Pons (tissue), 1 donor: Measurements from ENCODE around the gene OSBPL2.

Experiments used
- DNase-seq: peaks from one replicate; pipeline ENCODE4 v3.0.0-alpha.2; 2016; ENCODE audit warnings: low spot score

OSBPL2 gene

DNA sequence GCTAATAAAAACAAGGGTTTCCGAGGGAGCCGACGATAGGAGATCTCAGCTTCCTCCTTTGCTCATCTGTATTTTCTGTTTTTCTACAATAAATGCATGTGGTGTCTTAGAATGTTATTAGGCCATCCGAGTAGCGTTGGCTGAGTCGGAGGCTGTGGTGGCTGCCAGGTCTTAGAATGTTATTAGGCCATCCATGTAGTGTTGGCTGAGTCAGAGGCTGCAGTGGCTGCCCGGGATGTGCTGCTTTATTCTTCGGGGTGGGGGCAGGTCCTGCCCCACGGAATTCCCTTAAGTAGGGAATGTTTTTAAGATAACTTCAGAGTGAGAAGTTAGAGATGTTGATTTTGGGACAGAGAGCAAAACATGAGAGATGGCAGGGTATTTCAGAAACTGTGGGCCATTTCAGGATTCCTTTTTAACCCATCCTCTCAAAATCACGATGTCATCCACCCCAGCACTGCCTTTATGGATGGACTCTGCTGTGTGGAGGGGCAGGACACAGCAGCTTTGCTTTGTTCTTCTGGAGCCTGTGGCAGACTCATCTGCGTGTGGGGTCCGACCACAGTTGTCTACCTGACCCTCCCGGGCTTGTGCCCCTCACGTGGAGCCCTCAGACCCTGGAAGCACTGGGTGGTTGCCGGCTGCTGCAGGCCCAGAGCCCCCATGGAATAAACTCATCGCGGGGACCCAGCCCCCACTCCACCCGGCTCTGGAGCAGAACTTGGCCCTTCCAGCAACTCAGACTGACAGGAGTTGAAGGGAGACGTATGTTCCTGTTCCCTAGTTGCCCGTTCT lies 20.4 kb downstream of the OSBPL2 start:
- DNase-seq = no peak

DNA sequence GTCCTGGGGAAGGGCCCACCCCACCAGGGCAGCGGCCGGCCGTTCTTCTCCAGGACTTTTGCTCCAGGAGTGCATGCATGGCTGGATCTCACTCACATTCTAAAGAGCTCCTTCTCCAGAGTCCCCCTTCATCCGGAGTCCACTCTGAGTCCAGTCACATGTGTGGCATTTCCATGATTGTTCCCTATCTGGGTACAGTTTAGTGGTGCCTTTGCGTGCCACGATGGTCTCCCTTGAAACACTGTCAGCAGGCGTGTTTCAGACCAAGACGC lies 20.9 kb downstream of the OSBPL2 start:
- no peak for DNase-seq

- DNase-seq = no peak
These were observed 23.7 kb downstream of the OSBPL2 start for GRCh38 chr20:62262064-62262463.

DNA sequence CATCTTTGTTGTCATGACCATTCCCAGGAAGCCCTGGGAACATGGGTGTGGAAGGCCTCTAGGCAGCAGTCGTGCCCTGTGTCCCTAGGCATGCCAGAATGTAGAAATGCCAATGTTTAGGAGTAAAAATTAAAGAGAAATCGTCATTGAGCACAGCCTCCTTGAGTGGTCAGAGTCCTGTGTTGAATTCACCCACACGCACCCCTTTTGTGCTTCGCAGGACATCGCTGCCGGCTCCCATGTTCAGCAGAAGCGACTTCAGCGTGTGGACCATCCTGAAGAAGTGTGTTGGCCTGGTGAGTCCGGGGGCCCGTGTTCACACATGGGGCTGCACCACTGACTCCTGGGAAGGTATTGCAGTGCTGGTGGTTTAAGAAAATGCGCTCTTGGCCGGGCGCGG lies 25.1 kb downstream of the OSBPL2 start:
- DNase-seq = no peak

DNA sequence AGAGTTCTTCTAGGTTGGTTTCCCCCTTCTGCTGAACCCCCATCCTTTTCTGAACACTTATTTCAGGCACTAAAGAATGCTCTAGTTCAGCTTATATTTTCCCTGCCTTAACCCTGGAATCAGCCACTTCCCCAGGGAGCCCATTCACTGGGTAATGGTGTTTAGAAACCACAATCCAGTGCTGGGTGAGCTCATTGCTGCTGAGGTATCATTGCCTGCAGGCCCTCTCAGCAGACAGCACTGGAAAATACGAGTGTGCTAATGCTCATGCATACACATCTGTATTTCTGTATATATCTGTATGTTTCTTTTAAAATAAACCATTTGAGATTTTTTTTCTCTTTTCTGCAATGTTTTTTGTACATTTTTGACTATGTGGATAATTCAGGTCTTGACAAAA lies 27.0 kb downstream of the OSBPL2 start:
- no peak for DNase-seq

DNA sequence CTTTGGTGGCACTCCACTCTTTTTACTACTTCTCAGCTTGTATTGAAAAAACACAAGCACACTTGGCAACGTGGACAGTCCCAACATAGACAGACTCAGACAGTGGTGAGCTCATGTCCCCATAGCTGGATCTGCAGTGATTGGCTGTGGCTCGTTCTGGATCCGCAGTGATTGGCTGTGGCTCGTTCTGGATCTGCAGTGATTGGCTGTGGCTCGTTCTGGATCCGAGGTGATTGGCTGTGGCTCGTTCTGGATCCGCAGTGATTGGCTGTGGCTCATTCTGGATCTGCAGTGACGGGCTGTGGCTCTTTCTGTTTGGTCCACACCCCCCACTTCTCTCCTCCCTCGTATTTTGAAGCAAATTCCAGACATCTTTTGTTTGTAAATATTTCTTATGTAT lies 28.0 kb downstream of the OSBPL2 start:
- no peak for DNase-seq

GRCh38 chr20:62266851-62267250 lies 28.5 kb downstream of the OSBPL2 start:
- no peak for DNase-seq

DNA sequence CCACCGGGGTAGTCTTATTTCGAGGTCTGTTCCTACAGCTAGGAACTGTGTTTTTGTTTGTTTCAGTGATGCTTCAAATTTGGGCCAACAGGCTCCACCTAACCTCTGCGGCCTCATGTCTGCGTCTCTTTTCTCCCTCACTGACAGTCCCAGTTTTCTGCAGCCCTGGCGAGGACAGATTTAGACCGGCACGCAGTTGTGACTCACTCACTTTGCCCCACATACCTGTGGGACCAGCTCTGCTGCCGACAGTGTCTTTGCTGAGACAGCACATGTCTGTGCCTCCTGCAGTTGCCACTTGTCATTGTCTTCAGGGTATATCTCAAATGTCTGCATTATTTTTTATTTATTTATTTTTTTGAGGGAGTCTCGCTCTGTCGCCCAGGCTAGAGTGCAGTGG lies 29.2 kb downstream of the OSBPL2 start:
- DNase-seq = no peak

GRCh38 chr20:62268228-62268900 lies 30.0 kb downstream of the OSBPL2 start:
- no peak for DNase-seq

DNA sequence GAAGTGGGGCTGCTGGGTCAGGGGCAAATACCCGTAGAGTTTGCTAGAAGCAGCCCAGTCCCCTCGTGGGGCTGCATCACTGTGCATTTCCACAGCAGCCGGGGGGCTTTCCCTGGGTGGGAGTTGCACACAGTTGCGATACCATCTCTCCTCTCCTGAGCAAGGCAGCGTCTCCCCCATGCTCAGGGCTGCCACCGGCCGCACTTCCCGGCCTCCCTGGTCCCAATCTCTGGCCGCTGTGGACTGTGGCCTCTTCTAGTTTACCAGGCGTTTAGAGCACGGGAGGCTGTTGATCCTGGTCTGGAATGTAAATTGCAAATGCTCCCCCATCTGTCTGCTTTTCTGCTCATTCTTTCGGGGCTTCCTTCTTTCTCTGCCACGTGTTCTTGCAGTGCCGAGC lies 31.1 kb downstream of the OSBPL2 start:
- DNase-seq = no peak

GRCh38 chr20:62269871-62270270 lies 31.6 kb downstream of the OSBPL2 start:
- no peak for DNase-seq

DNA sequence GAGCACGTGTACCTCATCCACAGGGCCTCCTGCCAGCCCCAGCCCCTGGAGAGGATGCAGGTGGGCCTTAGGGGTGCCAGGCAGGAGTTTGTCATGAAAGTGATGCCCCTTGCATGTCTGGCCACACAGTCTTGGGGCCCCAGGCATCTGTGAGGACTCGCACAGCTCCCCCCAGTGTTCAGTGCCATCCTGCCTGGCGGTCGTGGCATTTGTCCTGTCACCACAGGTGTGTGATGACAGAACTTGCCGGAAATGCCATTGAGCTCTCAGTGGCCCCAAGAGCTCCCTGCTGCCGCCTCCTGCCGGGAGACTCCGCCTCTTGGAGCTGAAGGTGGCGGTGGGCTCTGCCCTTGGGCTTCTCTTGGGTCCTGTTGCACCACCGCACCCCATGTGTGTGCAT lies 33.9 kb downstream of the OSBPL2 start:
- DNase-seq = no peak

- no peak for DNase-seq
These were observed 35.1 kb downstream of the OSBPL2 start for GRCh38 chr20:62273416-62273815.

DNA sequence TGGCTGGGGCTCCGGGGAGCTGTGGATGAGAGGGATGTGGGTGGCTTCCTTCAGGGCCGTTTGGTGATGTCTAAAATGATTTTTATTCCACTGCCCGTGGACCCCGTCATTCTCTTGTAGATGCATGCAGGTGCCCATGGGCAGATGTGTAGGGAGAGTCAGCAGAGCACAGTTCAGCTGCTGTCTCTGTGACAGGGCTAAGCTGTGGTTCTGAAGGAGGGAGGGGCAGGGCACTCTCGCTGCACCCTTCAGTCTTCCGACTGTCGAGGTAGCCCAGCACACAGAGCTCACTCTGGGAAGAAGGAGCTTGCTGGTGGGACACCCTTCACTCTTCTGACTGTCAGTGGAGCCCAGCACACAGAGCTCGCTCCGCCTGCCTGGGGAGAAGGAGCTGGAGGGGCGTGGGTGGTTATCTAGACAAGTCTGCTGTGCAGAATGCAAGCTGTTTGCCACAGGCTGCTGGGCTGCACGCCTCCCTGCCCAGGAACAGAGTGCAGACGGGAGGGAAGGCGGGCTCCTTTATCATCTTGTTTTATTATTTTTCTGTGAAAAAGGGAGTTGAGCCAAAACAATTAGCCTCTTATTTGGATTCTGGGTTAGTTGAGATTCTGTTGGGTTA lies 36.1 kb downstream of the OSBPL2 start:
- DNase-seq = no peak

- DNase-seq = no peak
These were observed 36.9 kb downstream of the OSBPL2 start for GRCh38 chr20:62275219-62275618.

DNA sequence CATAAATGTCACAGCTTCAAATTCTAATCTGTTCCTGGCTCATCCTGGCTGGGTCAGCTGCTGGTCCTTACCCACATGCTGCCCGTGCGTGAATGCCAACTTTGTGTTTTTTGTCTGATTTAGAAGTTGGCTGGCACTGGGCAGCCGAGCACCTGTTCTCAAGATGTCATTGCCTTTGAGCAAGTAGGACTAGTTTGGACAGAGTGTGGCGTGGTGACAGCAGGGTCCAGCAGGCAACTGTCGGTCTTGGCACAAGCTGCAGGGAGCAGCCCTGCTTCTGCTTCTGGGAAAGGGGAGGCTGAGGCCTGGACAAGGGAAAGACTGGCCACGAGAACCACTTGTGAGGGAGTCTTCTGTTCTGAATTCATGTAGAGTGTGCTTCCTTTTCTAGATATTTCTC lies 38.1 kb downstream of the OSBPL2 start:
- DNase-seq = peak; percentile 46

DNA sequence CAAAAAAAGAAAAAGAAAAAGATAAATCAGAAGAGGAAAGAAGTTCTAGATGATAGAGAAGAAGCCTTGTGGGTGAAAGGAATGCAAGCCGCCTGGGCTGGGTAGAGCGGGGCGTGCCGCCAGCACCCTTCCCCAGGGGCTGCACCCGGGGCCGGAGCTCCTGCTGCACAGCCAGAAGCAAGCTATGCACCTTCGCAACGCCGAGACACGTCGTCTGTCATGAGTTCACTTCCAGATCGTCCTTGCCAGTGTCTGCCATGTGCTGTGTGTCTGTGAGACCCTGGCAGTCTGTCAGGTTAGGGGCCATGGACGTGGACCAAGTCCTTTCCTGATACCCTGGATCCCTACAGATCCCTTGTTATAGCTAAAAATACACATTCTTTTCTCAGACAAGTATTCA lies 38.9 kb downstream of the OSBPL2 start:
- no peak for DNase-seq

- DNase-seq = no peak
These were observed 42.0 kb downstream of the OSBPL2 start for GRCh38 chr20:62280303-62280702.

DNA sequence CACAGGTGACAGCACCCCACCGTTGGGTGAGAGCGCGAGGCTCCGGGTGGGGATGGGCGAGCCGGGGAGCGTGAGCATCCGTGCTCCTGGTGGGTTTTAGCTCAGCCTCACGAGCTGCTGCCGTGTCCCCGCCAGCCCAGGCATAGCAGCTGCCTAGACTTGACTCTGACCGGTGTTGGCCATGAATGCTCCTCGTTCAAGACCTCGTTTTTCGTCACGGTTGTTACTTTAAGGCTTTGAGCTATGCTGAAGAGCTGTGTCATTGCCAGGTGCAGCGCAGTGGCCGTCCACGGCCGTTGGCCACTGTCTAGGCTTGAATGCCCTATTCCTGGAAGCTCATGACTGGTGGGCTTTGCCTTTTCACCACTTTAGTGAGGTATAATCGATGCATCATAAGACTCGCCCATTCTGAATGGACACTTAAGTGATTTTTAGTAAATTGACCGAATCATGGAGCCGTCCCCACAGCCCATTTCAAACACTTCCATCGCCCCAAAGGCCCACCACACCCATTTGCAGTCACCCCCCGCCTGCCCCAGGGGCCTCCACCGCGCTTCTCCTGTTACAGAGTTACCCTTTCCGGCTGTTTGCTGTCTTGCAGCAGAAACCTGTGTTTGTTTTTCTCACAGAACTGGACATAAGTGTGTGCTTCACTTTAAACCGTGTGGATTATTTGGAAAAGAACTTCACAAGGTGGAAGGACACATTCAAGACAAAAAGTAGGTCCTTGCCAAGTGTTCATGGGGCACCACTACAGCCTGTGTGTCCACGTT lies 43.0 kb downstream of the OSBPL2 start:
- DNase-seq = no peak

DNA sequence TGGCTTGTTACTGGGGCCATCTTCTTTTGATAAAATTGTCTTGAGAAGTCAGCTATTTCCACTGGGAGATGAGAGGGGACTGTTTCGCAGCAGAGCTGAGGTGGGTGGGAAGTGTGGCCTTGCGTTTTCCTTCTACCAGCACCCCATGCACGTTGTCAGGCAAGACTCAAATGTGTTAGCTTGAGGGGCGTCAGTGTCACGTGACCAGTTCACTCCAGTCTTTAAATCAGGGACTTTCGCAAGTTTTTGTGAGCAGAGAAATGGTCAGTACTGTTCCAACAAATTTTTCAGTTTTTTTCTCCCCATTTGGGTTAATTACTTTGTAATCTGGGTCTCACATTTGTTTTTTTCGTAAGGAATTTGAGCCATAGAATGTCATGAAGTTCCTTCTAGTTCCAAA lies 43.8 kb downstream of the OSBPL2 start:
- no peak for DNase-seq

DNA sequence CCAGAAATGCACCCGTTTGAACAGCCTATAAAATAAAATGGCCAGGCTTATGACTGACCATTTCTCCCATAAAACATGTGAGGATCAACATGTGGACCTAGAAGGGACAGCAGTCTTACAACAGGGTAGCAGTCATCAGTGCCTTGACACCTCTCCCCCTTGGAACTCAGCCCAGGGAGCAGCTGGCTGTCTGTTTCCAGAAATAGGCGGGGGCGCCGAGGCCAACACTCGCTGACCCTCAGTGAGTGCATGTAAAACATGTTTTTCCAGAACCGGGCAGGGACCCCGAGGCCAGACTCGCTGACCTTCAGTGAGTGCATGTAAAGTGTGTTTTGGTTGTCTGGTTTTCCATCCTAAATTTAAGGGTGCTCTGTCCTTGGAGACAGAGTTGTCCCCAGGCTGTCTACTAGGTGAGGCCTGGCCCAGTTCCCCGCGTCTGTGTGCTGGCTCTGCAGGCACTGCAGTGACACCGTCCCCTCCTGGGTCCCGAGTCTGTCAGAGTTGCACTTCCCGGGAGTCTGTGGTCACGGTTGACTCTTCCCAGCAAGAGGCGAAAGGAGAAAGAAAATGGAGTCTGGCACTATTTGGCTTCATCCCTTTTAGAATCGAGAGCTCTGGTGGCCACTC lies 44.7 kb downstream of the OSBPL2 start:
- DNase-seq = no peak

DNA sequence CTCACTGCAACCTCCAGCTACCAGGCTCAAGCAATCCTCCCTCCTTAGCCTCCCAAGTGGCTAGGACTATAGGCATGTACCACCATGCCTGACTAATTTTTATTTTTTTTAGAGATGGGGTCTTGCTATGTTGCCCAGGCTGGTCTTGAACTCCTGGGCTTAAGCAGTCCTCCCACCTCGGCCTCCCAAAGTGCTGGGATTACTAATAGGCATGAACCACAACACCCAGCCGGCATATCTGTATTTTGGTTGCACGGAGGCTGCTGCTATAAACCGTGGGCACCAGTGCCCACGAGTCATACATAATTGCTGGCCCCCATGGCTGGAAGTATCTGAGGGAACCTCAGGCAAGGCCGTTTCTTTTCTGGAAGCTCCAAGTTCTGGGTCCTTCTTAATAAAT lies 46.1 kb downstream of the OSBPL2 start:
- no peak for DNase-seq
